ENCODE measurements around the gene DGCR6L.
"Not testable (repeated sequence)": the region's sequence is repeated elsewhere in the genome, so short reads cannot be mapped to it uniquely, and the experiment has no call there.

DGCR6L gene

DNA sequence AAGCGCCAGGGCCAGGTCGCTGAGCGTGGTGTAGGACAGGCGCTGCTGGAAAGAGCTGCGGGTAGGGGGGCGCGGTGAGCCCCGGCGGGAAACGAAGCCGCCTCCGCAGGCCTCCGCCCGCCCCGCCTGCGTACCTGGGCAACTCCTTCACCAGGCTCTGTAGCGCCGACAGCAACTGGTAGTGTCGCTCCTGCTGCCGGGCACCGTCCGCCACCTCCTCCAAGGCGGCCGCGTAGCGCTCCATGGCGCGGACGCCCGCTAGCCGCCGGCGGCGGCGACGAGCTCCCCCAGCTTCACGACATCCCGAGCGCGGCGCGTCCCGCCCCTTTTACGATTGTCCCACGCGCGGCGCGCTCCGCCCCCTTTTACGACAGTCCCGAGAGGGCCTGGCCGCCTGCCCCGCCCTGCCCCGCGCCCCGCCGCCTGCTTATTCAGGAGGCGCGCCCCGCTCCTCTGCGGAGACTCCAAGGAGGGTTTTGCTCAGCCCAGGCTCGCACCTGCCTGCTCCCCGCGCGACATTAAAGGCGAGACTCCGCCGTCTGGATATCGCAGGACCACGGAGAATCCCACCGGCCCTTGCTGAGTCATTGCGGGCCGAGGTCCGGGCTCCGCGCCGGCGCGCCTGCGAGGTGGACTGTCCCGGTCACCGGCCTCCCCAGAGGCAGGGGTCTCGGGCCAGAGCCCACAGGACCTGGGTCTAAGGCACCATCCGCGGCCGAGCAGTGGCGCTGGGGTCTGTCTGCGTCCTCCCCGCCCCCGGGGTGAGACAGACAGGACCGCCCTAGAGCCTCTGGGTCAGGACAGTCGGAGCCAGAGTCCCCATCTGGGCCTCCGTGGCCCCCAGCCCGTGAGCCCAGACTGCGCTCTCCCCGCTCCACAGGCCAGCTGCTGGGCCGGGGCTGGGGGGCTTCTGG is at the start of gene DGCR6L:
Gene DGCR6L (minus strand): TSS at position 316 of the 914 bp plus-strand sequence. CDS start 72 bp downstream, at position 244.
- peak; percentile 93 for DNase-seq

DNA sequence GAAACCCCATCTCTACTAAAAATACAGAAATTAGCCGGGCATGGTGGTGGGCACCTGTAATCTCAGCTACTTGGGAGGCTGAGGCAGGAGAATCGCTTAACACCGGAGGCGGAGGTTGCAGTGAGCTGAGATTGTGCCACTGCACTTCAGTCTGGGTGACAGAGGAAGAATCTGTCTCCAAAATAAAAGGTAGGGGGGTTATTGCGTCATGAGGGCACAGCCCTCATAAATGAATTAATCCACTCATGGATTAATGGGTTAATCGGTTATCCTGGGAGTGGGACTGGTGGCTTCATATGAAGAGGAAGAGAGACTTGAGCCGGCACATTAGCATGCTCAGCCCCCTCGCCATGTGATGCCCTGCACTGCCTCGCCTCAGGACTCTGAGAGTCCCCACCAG is 49.0 kb upstream of the DGCR6L start:
- not testable (repeated sequence) for DNase-seq

DNA sequence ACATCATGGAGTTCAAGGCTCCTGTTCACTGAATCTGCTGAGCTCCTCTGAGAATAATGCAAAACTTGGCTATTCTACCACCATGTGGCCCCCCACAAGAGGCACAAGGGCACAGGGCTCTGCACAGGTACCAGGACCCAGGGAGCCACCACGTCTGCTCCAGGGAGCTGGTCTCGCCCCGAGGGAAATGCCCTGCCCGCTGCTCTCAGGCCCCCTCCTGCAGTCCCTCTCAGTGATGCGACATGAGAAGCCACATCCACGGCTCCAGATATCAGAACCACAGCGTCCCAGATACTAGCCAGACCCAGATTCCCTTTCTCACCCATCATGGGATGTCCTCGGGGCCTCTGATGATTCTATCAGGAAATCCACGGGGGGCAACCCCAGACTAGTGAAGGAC is 47.0 kb upstream of the DGCR6L start:
- not testable (repeated sequence) for DNase-seq

DNA sequence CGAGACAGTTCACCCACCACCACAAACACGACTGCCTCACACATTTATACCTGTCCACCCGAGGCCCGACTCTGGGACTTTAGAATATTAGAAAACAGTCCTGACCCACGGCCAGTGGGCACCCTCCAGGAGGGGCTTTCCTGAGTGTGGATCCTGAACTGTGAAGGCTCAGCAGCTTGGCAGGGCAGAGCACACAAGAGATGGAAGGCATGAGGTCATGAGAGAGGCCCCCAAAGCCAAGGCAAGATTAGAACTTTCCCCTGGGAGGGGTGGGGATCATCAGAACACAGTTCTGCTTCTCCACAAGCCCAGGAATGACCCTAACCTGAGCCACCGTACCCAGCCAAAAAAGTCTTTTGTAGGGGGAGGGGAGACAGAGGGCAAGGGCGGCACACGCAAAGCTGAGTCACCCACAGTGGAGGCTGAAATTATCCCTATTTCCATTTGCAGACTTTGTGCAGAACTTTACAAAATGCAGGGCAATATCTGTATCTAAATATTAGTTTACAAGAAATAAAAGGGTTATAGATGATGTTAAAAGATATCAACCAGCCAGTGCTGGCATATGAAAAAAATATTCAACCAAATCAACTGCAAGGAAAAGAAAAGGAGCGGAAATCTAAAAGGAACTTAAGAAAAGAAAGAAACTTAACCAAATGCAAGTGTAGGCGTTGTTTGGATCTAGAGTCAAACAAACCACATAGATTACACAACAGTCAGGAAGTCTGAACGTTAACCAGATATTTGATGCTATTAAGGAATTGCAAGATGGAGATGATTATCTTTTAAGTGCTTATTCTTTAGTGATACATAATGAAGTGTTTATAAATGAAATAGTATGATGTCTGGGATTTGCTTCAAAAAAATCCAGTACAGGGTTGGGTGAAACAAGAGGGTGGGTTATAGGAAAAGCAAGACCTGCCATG is 44.7 kb upstream of the DGCR6L start:
- DNase-seq: not testable (repeated sequence)

DNA sequence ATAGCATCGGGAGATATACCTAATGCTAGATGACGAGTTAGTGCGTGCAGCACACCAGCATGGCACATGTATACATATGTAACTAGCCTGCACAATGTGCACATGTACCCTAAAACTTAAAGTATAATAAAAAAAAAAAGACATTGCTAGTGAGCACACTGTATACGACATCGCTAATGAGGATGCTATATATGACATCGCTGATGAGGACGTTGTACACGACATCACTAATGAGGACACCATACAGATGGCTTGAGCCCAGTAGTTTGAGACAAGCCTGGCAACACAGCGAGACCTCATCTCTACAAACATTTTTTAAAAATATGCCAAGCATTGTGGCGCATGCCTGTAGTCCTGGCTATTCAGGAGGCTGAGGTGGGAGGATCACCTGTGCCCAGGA is 42.5 kb upstream of the DGCR6L start:
- not testable (repeated sequence) for DNase-seq

DNA sequence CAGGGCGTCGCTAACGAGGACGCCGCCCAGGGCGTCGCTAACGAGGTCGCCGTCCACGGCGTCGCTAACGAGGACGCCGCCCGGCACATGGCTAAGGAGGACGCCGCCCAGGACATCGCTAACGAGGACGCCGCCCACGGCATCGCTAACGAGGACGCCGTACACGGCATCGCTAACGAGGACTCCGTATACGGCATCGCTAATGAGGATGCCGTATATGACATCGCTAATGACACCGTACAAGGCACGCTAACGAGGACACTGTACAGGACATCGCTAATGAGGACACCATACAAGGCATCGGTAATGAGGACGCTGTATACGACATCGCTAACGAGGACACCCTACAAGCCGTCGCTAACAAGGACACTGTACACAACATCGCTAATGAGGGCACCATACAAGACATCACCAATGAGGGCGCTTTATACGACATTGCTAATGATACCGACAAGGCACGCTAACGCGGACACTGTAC is 41.9 kb upstream of the DGCR6L start:
- DNase-seq: not testable (repeated sequence)

DNA sequence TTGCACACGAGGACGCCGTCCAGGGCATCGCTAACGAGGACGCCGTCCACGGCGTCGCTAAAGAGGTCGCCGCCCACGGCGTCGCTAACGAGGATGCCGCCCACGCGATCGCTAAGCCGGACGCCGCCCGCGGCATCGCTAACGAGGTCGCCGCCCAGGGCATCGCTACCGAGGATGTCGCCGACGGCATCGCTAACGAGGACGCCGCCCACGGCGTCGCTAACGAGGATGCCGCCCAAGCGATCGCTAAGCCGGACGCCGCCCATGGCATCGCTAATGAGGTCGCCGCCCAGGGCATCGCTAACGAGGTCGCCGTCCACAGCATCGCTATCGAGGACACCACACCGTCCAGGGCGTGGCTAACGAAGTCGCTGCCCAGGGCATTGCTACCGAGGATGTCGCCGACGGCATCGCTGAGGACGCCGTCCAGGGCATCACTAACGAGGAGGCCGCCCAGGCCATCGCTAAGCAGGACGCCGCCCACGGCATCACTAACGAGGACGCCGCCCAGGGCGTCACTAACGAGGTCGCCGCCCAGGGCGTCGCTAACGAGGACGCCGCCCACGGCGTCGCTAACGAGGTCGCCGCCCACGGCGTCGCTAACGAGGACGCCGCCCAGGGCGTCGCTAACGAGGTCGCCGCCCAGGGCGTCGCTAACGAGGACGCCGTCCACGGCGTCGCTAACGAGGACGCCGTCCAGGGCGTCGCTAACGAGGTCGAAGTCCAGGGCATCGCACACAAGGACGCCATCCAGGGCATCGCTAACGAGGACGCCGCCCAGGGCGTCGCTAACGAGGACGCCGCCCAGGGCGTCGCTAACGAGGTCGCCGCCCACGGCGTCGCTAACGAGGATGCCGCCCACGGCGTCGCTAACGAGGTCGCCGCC is 41.2 kb upstream of the DGCR6L start:
- not testable (repeated sequence) for DNase-seq

DNA sequence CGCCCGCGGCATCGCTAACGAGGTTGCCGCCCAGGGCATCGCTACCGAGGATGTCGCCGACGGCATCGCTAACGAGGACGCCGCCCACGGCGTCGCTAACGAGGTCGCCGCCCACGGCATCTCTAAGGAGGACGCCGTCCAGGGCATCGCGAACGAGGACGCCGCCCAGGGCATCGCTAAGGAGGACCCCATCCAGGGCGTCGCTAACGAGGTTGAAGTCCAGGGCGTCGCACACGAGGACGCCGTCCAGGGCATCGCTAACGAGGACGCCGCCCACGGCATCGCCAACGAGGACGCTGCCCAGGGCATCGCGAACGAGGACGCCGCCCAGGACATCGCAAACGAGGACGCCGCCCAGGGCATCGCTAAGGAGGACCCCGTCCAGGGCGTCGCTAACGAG is 40.4 kb upstream of the DGCR6L start:
- not testable (repeated sequence) for DNase-seq

DNA sequence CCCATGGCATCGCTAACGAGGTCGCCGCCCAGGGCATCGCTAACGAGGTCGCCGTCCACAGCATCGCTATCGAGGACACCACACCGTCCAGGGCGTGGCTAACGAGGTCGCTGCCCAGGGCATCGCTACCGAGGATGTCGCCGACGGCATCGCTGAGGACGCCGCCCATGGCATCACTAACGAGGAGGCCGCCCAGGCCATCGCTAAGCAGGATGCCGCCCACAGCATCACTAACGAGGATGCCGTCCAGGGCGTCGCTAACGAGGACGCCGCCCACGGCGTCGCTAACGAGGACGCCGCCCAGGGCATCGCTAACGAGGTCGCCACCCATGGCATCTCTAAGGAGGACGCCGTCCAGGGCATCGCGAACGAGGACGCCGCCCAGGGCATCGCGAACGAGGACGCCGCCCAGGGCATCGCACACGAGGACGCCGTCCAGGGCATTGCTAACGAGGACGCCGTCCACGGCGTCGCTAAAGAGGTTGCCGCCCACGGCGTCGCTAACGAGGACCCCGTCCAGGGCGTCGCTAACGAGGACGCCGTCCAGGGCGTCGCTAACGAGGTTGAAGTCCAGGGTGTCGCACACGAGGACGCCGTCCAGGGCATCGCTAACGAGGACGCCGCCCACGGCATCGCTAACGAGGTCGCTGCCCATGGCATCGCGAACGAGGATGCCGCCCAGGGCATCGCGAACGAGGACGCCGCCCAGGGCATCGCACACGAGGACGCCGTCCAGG is 38.8 kb upstream of the DGCR6L start:
- not testable (repeated sequence) for DNase-seq

DNA sequence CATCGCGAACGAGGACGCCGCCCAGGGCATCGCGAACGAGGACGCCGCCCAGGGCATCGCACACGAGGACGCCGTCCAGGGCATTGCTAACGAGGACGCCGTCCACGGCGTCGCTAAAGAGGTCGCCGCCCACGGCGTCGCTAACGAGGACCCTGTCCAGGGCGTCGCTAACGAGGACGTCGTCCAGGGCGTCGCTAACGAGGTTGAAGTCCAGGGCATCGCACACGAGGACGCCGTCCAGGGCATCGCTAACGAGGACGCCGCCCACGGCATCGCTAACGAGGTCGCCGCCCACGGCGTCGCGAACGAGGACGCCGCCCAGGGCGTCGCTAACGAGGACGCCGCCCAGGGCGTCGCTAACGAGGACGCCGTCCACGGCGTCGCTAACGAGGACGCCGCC is 38.1 kb upstream of the DGCR6L start:
- DNase-seq: not testable (repeated sequence)

DNA sequence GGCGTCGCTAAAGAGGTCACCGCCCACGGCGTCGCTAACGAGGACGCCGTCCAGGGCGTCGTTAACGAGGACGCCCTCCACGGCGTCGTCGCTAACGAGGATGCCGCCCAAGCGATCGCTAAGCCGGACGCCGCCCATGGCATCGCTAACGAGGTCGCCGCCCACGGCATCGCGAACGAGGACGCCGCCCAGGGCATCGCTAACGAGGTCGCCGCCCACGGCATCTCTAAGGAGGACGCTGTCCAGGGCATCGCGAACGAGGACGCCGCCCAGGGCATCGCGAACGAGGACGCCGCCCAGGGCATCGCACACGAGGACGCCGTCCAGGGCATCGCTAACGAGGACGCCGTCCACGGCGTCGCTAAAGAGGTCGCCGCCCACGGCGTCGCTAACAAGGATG is 37.0 kb upstream of the DGCR6L start:
- not testable (repeated sequence) for DNase-seq

DNA sequence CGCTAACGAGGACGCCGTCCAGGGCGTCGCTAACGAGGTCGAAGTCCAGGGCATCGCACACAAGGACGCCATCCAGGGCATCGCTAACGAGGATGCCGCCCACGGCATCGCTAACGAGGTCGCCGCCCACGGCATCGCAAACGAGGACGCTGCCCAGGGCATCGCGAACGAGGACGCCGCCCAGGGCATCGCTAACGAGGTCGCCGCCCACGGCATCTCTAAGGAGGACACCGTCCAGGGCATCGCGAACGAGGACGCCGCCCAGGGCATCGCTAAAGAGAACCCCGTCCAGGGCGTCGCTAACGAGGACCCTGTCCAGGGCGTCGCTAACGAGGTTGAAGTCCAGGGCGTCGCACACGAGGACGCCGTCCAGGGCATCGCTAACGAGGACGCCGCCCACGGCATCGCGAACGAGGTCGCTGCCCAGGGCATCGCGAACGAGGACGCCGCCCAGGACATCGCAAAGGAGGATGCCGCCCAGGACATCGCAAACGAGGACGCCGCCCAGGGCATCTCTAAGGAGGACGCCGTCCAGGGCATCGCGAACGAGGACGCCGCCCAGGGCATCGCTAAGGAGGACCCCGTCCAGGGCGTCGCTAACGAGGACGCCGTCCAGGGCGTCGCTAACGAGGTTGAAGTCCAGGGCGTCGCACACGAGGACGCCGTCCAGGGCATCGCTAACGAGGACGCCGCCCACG is 36.2 kb upstream of the DGCR6L start:
- DNase-seq: not testable (repeated sequence)

DNA sequence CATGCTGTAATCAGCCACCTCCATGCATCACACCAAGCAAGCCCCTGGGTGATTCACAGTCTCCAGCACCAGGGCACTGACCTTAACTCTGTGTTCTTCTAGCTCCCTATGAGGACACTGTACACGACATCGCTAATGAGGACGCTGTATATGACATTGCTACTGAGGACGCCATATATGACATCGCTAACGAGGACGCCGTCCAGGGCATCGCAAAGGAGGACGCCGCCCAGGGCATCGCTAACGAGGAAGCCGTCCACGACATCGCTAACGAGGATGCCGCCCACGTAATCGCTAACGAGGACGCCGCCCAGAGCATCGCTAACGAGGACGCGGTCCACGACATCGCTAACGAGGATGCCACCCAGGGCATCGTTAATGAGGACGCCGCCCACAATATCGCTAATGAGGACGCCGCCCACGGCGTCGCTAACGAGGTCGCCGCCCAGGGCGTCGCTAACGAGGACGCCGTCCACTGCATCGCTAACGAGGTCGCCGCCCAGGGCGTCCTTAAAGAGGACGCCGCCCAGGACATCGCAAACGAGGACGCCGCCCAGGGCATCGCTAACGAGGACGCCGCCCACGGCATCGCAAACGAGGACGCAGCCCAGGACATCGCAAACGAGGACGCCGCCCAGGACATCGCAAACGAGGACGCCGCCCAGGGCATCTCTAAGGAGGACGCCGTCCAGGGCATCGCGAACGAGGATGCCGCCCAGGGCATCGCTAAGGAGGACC is 34.5 kb upstream of the DGCR6L start:
- DNase-seq: no peak

DNA sequence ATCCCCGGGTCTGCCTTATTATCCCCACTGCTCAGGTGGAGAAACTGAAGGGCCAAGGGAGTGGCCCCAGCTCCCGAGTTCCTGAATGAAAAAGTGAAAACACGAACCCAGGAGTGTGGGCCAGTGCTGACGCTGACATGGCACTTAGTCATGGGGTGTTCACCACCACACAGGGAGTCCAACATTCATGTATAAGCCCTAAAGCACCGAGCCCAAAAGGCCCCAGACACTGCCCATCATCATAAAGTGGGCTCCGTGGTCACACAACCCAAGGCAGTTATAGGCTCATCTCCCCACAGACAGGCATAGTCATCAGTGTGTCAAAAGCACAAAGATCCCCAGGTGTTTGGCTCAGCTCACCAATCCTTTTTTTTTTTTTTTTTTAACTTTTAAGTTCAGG is 32.7 kb upstream of the DGCR6L start:
- DNase-seq: not testable (repeated sequence)

DNA sequence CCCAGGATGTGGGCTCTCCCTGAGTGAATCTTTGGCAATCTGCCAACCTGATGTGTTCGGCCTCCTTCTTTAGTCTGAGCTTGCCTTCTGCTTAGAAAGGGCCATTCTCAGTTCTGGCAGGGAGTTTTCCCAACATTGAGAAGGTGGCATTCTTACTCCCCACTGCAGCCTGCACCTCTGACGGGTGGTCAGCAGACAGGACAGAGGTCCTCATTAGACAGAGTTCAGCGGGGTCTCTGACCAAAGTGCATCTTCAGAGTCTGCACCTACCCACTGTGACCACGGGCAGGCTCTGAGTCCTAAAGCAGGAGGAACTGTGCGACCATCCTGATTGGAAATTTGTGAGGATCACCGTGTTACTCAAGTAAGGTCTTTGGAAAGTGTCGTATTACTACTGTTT is 26.7 kb upstream of the DGCR6L start:
- DNase-seq: not testable (repeated sequence)

DNA sequence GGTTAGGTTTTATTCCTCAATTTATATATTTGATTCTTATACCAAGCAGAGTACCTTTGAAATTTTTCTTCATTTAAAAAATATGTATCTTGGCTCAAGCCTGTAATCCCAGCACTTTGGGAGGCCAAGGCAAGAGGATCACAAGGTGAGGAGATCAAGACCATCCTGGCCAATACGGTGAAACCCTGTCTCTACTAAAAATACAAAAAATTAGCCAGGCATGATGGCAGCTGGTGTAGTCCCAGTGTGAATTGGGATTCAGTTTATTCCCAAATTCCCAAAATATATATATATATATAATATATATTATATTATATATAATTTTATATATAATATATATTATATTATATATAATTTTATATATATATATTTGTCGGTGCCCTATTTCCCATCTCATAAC is 18.4 kb upstream of the DGCR6L start:
- DNase-seq: not testable (repeated sequence)

DNA sequence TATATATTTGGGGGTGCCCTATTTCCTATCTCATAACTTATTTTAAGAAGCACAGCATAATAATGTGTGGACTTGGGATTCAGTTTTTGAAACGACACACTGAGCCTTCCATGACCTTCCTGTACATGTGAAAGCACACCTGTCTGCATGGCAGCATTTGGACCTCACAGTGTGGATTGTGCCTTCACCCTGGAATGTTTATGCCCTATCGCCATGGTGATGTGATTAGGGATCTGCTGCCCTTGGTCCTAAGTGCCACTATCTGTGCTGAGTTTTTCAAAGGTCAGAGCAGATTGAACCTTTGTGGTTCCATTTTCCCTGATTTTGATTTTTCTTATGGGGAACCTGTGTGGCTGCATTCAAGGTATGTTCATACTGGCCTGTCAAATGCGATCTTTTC is 17.9 kb upstream of the DGCR6L start:
- not testable (repeated sequence) for DNase-seq

DNA sequence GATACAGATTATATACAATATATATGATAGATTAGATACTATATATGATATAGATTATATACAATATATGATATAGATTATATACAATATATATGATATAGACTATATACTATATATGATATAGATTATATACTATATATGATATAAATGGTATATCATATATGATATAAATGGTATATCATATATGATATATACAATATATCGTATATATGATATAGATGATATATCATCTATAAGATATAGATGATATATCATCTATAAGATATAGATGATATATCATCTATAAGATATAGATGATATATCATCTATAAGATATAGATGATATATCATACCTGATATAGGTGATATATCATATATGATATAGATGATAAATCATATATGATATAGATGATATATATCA is 16.7 kb upstream of the DGCR6L start:
- DNase-seq: not testable (repeated sequence)

DNA sequence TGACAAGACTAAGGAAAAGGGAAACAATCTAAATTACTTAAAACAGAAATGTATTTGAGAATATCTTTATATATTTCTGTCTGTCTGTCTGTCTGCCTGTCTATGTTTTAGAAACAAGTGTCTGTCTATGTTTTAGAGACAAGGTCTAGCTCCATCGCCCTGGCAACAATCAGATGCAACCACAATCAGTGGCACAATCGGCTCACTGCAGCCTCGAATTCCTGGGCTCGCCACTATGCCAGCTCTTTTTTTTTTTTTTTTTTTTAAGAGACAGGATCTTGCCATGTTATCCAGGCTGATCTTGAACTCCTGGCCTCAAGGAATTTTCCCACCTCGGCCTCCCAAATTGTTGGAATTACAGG is 8.7 kb upstream of the DGCR6L start:
- DNase-seq: peak; percentile 31

DNA sequence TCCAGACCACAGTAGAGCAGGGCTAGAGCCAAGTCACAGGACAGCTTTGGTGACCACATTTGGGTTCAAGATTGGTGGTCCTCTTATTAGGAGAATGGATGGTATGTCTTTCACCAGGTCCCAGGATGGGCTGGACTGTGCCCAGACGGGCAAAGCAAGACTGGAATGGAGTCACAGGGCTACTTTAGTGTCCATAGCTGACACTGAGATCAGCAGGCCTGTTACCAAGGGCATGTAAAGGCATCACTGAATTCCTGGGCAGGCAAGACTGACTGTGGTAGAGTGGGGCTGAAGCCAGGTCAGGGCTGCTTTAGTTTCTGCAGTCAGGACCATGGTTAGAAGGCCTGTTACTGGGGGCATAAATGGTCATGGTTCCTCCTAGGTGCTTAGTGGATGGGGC is 6.1 kb upstream of the DGCR6L start:
- DNase-seq: not testable (repeated sequence)

Measured in CD4-positive, alpha-beta T cell treated with Interferon gamma for 1 hour (primary cell).